ENCODE results near the gene NTSR2.
"Not testable (repeated sequence)": the region's sequence is repeated elsewhere in the genome, so short reads cannot be mapped to it uniquely, and the experiment has no call there.

The NTSR2 gene

DNA sequence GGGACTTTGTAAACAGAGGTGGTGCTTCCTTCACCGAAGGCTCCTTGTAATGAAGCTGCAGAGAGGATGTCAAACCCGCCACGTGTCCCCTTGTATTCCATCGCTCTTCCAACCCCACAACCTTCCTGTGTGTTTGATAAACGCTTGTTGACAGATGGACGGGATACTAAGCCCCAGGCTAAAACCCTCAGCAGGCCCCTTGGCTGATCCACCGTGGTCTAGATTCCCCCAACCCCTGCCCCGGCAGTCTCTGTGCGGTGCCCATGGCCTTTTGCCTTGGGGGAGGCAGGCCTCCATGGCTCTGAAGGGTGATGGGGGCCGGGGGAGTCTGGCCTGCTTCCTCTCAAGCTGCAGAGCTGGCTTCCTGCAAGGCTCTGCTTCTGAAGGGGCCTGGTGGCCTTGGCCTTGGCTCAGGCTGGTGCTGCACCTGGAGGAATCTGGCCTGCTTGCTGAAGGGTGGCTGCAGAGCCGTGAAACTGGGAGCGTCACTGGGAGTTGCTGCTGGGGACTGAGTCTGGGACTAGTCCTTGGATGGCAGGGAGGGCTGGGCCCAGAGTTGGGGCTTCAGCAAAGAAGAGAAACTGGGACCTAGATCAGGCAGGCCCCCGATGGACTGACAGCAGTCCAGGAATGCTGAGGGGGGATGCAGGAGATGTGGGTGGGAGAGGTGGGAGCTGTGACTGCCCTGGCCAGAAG is 9.6 kb upstream of the NTSR2 start:
- no peak for DNase-seq (ENCODE audit: low read depth, low spot score)

DNA sequence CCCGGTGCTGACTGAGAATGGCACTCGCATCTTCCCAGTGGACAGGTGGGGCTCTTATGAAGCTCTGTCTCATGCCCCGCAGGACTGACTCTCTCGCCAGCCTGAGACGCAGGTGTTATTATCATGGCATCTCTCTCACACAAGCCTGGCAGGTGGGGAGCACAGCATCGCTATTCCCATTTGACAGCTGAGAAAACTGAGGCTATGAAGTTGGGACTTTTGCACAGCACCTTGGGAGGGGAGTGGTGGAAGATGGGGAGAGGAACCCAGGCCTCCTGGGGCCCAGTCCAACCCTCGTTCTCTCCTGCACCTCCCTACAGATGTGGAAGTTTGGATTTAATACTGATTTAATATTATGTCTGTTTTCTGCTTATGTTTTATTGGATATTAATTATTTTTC is 9.0 kb upstream of the NTSR2 start:
- no peak for DNase-seq (ENCODE audit: low read depth, low spot score)

DNA sequence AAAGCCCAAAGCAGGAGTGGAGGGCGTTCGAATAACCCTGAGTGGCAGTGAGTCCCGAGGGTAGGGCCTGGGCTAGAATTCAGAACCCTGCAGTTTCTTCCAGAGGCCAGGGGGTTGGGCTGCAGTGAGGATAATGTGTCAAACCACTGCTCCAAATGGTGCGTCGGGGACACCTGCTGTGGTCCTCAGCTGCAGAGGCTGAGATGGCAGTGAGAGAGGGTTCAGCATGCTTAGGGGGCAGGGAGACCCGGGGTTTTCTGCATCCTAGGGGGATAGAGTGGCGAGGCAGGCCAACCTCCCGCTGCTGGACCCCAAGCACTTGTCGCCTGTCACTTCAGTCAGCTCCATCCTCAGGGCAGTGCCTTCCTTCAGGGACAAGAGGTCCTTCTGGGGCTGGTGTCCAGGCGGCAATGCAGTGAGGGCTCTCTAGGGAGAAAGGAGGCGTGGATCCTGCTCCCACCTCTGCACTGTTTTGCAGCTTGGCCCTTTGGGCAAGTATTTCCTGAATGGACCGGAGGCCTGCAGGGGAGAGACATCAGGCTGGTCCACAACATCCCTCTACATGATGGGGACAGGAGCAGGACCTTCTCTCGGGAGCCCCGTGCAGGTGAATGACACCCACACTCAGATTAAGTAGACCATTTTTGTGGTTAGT is 8.4 kb upstream of the NTSR2 start:
- DNase-seq (ENCODE audit: low read depth, low spot score): no peak

DNA sequence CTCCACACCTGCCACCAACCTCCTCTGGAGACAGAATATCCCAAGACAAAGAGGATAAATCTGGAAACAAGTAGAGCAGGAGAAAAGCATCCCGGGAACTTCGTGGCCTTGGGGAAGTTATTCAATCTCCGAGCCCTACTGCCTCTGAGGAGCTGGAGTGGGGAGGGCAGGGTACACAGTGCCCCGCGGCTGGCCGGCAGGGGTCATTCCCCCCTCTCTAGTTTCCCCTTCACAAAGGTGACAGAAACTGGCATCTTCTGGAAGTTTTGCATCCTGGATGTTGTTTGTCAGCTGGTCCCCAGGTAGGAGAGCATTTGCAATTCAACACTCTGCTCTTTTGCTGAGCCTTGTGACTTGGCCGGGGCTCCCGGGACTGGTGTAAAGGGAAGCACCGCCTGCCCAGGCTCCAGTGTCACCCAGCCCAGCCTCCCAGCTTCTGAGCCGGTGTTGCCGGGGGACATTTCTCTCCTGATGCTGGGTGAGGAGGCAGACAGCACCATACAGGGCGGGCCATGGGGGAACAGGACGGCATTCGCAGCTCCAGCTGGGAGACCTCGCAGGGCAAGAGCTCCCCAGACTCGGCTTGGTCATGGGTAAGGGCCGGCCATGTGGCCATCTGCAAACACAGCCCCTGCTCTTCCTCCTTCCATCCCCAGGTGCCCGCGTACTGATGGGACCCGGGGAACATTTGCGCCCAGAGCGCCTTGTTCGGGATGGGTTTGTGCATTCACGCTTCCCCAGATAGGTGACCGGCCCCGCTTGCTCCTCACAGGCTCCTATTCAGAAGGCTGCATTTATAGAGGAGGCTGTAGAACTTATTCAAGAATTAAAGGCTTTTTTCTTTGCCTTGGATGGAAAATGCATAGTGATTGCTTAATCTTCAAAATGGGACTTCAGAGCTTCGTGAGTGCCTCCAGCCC is 7.4 kb upstream of the NTSR2 start:
- no peak for DNase-seq (ENCODE audit: low read depth, low spot score)

DNA sequence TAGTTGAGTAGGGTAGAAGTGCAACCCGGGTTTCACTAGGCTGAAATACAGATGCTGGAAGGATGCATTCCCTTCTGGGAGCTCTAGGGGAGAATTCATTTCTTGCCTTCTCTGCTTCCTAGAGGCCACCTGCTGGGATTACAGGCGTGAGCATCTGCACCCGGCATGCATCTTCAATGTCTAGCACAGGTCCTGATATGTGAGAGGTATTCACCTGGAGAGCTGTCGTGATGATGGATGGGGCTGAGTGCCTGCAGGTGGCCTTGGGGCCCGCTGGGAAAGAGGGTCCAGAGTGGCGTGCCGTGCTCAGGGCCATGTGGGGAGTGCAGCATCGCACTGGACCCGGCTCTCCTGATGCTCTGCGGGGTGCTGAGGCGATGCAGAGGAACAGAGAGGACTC is 6.6 kb upstream of the NTSR2 start:
- DNase-seq (ENCODE audit: low read depth, low spot score): no peak

DNA sequence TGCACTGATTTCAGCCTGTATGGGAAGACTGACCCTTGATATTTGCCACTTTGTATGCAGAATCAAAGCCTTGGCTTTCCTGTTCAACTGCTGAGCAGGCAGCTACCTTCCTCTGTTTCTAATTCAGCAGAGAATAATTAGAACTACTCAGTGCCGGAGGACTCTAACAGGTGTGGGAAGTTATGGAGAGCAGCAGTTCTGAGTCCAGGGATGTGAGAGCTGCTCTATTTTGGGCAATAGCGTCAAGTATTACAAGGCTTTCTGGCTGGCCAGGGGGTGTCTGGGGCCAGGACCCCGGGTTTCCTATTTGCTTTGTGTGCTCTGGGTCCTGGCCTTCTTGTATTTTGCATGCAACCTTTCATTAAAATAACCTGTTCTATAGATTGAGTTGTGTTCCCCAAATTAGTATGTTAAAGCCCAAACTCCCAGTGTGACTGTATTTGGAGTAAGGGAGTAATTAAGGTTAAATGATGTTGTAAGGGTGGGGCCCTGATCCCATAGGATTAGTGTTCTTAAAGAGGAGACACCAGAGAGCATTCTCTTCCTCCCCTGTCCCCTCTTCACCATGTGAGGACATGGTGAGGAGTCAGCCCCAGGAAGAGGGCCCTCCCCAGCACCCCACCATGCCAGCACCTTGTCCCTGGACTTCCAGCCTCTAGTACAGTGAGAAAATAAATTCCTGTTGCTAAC is 5.6 kb upstream of the NTSR2 start:
- DNase-seq (ENCODE audit: low read depth, low spot score): no peak

DNA sequence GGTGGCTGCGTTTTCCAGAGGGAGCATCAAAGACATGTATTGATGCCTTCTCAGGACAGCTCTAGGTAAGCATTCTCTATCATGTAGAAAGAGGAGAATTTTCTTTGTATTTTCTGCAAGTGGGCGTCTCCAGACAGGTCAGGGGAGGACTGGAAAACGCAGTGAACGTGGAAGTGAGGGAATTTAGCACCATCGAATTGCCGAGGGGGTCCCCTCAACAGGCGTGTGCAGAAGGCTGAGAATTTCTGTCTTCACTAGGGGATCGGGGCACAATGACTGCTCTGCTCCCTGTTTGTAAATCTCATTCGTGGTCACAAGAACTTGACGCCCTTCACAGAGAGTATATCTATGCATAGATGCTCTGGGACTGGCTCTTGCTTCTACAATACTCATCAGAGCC is 5.0 kb upstream of the NTSR2 start:
- DNase-seq (ENCODE audit: low read depth, low spot score): no peak

DNA sequence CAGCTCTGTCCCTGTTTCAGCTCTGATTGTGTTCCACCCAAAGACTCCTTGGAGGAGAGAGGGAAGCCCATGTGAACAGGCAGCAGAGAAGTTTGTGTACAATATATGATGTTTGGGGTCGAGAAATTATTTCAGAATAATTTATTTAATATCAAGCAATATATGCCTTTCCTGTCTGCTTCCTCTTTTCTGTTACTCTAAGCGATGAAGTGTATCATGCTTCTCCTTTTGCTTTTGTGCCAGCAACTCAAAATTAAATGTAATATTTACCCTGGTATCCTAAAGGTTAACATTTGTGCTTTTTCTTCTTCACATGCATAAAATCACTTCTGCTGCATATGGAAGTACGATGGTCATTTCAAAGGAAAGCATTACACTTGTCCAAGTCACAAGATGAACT is 2.4 kb upstream of the NTSR2 start:
- DNase-seq (ENCODE audit: low read depth, low spot score): no peak

DNA sequence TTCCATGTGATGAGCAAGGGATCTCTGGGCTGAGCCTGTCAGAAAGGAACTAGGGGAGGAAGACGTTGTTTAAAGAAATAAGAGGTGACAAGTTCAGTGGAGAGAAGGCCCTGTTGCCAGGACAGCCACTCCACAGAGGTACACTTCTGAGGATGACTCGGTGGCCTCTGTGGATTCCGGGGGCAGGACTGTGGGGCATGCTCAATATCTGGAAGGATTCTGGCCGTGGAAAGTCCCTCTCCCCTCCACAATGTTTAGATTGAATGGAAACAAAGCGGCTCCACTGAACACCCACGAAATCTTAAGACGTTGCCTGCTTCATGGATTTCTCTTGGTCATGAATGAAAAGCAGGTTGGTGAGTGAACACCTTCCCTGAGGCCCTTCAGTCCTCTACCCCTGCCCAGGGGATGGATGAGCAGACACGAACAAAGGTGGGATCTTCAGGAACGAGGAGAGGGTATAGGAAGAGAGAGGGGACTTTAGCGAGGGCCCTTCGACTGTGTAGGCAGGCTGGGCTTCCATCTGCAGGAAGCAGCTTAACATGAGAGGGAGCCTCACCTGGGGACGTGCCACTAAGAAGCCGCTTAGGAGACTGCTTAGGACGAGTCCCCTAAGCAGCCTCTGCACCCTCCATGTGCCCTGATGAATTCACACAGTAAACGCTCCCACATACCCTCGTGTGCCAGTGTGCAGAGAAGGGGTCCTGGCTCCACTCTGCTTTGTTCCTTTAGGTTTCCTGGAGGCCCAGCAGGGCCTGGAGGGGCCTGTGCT is 1.9 kb downstream of the NTSR2 start:
- DNase-seq (ENCODE audit: low read depth, low spot score): no peak

DNA sequence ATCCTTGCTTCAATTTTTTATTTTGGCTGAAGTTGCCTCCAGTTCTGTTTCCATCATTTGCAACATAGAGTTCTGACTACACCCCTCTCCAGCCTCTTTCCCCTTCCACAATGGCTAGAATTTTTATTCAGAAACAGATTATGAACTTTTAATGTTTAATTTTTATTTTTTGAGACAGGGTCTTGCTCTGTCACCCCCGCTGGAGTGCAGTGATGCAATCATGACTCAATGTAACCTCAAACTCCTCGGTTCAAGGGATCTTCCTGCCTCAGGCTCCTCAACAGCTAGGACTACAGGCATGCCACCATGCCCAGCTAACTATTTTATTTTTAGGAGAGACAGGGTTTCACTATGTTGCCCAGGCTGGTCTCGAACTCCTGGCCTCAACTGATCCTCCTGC is 2.8 kb downstream of the NTSR2 start:
- DNase-seq (ENCODE audit: low read depth, low spot score): no peak

DNA sequence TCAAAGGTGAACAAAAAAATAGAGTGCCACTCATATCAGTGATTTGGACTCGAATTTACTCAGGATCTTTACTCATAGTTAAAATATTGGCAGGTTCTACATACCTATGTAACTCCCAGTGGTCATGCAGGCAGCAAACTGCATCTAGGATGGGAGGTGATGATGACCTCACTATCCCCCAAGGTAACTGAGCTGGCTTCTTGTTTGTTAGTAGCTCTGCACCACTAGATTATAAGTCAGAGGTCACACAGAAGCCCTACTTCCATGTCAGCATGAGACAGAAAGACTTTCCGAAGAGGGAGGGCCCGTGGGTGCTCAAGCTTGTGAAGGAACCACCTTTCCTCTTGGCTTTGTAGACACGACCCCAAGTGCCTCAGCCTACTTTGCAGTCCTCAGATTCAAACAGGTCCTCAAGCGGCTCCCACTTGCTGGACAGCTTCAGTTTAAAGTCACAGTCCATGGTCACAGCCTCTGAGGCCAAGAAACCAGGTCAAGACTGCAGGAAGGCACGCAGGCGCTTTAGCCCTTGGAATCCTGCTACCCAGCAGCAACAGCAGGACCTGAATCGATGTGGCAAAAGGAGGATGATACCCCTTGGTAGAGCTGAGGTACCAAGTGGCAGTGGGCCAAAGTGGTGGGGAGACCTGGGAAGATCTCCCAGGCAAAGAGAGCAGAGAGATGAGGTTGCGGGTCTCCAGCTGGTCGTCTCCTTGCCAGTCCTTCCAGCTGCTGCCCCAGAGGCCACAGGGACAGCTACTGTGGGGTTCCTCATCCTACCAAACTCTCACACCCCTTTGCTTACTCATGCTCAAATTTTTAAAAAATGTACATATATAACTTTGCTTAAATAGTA is 4.3 kb downstream of the NTSR2 start:
- no peak for DNase-seq (ENCODE audit: low read depth, low spot score)

DNA sequence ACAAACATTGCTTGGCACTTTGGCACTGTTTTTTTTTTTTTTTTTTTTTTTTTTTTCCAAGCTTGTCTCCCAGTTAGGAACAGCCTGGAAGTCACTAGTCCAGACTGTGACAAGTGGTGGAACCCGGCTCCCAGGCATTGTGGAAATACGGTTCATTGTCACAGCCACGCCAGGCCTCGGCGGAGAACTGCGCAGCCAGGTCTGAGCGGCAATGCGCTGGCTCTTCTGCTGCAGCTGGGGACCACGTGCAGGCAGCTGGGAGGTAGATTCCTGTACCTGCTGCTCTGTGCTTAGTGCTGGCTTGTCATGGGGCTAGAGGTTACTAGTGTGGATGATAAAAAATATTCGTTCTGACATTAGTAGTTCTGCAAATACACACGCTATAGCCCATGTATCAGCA is 5.0 kb downstream of the NTSR2 start:
- no peak for DNase-seq (ENCODE audit: low read depth, low spot score)

DNA sequence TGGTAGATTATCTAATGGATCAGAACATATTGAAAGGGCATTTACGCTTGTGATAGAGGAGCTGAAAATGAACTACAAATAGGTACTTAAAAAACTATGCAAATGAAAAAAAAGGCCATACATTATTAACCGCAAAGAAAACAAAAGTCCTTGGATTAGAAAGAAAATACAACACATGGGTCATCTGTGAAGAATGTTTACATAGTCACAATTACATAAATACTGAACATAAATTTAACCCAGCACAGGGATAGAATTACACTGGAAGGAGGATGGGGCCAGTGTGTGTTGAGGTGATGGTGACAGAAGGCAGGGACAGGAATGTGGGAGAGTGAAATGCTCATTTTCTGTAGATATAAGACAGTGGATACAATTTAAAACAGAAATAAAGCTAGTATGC is 6.6 kb downstream of the NTSR2 start:
- DNase-seq (ENCODE audit: low read depth, low spot score): no peak

DNA sequence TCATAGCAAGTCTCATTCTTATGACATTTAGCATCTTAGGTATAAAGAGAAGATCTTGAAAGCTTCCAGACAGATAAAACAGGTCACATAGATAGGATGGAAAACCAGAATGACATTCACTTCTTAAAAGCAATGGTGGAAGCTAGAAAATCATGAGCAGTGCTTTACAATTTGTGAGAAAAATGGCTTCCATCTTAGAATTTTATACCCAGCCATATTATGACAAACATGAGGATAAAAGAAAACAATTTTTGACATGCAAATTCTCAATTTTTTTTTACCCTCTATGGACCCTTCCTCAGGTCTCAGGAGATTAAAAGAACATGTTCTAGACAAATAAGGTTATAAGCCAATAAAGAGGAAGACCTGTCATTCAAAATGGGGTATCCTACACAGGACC is 7.1 kb downstream of the NTSR2 start:
- DNase-seq (ENCODE audit: low read depth, low spot score): no peak

DNA sequence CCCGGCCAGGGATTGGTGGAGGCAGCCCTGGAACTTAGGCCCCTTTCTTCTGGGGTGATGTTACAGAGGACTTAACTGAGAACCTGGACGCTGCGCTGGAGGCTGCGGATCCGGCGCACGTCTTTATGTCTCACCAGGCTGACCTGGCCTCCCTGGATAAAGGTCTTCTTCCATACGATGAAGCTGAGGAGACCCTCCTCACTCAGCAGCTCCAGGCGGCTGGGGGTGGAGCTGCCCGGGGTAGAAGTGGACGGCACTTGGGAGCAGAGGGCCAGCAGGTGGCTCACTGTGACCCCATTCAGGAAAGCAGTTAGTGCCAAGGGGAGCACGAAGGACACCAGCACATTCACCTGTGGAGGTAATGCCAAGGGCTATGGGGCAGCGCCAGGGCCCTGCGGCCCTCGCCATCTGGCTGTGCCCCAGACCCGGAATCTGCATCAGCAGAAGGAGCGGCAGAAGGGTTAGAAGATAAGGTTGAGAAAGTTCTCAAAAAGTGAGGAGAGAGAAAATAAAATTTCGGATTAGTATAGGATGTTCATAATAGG is 8.0 kb downstream of the NTSR2 start:
- DNase-seq (ENCODE audit: low read depth, low spot score): no peak

DNA sequence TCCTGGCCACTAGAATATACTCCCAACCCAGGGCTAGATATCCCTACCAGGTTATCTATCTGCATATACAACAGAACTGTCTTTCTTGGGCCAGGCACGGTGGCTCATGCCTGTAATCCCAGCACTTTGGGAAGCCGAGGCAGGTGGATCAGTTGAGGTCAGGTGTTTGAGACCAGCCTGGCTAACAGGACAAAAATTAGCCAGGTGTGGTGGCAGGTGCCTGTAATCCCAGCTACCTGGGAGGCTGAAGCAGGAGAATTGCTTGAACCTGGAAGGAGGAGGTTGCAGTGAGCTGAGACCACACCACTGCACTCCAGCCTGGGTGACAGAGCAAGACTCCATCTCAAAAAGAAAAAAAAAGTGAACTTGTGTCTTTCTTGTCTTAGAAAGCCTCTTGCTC is 9.6 kb downstream of the NTSR2 start:
- DNase-seq (ENCODE audit: low read depth, low spot score): not testable (repeated sequence)

DNA sequence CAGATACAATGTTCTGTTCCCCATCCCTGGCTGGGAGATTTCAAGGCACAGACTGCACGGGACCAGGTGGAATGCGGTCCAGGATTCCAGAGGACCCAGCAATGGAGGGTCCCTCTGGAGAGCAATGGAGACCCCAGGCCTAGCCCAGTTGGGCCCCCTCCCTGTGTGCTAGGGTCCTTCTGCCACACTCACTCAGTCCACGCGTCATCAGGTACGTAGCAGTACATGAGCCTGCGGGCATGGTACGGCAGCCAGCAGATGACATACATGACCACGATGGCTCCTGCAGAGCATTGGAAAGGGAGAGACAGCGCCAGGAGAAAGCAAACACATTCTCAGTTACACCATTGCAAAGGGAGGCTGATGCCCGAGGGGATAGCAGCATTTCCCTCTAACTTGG is 10.1 kb downstream of the NTSR2 start:
- no peak for DNase-seq (ENCODE audit: low read depth, low spot score)

DNA sequence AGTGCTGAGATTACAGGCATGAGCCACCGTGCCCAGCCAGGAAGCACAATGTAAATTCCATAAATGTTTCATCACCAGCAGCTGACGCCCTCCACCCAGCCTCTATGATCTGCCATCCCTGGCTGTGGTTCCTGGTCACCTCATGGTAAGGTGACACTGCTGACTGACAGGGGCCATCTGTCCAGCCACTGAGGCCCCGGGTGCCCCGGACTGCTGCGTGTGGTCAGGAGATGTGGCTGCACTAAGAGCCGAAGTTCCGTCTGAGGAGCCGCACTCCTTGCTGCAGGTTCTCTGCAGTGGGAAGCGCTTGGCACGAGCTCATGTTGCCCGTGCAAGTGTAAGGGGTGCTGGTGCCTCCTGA is 10.9 kb downstream of the NTSR2 start:
- no peak for DNase-seq (ENCODE audit: low read depth, low spot score)

DNA sequence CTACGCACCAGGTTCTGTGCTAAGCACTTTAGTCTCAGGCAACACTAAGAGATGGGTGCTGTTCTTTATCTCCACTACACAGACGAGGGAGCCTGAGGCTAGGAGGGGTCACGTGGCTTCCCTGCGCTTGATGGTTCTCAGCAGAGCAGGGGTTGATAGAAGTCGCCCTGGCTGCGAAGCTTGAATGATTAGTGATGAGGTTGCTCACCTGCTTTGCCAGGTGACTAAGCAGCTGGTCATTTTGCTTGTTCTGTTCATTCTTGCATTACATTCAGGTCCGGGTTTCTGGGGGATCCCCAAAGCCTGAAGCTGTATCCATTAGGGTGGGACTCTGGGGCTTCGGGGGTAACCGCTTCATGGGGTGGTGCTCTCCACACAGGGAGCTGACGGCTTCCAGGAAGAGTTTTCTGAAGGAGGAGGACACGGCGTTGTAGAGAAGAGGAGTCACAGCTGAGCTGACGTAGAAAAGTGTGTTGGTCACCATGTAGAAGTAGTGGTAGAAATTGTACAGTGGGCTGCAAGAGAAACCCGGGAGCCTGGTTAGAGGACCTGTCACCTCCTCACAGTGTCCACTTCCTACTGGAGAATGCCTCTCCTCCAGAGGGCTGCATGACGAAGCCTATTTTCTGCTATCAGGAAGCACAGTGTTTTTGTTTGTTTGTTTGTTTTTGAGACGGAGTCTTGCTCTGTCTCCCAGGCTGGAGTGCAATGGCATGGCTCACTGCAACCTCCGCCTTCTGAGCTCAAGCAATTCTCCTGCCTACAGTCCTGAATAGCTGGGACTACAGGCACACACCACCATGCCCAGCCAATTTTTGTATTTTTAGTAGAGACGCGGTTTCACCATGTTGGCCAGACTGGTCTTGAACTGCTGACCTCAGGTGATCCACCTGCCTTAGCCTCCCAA is 11.5 kb downstream of the NTSR2 start:
- no peak for DNase-seq (ENCODE audit: low read depth, low spot score)

Measured in iPS DF 19.7 (cell line).